IMR-90 (cell line): ENCODE data around the gene MIOX. TPM values are rescaled to one million over a fixed set of nuclear protein-coding genes. Genes with fewer than 3 reads are reported as not detected.

Experiments used
- ATAC-seq: fragments of 200-7000 bp; cut with Tn5 transposase; 2 replicates; pipeline ENCODE4 v1.9.1; 2020; ENCODE audit warnings: low read depth, mild to moderate bottlenecking, moderate library complexity
- BruUV-seq: library from RNA; stranded (reverse); fragments of 400-500 nt; replicated peaks from 2 replicates; lab custom pipeline; 2021; lab: Mats Ljungman, UMichigan
- CTCF ChIA-PET: fragments of 300-600 bp; formaldehyde crosslinking; extraction: SDS; loops from one replicate; lab custom pipeline; 2021; ENCODE audit warnings: antibody characterized with exemption; lab: Yijun Ruan, JAX
- POLR2A ChIA-PET: fragments of 300-600 bp; sonication (Branson Sonifier 250); formaldehyde crosslinking; loops from one replicate; lab custom pipeline; 2022; ENCODE audit warnings: antibody characterized with exemption; ENCODE audit not compliant: unreplicated experiment; lab: Charles Lee
- DNase-seq: peaks from one replicate; pipeline ENCODE4 v3.0.0; 2013
- H2AFZ ChIP-seq: replicated peaks from 2 replicates; pipeline ENCODE3; 2013; ENCODE audit warnings: low read length, mild to moderate bottlenecking; ENCODE audit not compliant: poor library complexity
- H2AK5ac ChIP-seq: 2 replicates; pipeline ENCODE4 v1.6.1; 2013; ENCODE audit warnings: low read depth, low read length, inconsistent platforms
- H2AK9ac ChIP-seq: replicated peaks from 2 replicates; pipeline ENCODE3; 2013; ENCODE audit warnings: mild to moderate bottlenecking, low read depth, low read length, moderate library complexity; ENCODE audit not compliant: poor library complexity
- H2BK120ac ChIP-seq: 2 replicates; pipeline ENCODE4 v1.6.1; 2013; ENCODE audit warnings: low read depth, low read length, inconsistent platforms
- H2BK15ac ChIP-seq: 3 replicates; pipeline ENCODE4 v1.6.1; 2013; ENCODE audit warnings: low read depth, low read length, inconsistent platforms
- H2BK20ac ChIP-seq: 2 replicates; pipeline ENCODE4 v1.6.1; 2013; ENCODE audit warnings: low read depth, mild to moderate bottlenecking, inconsistent platforms, low read length, moderate library complexity
- H2BK5ac ChIP-seq: 2 replicates; pipeline ENCODE4 v1.6.1; 2013; ENCODE audit warnings: mild to moderate bottlenecking, low read depth, low read length, inconsistent platforms; ENCODE audit not compliant: poor library complexity, severe bottlenecking
- H3K14ac ChIP-seq: replicated peaks from 2 replicates; pipeline ENCODE4 v1.6.1; 2013; ENCODE audit warnings: low read depth, low read length, inconsistent platforms
- H3K18ac ChIP-seq: 2 replicates; pipeline ENCODE4 v1.6.1; 2013; ENCODE audit warnings: low read depth, low read length, control low read depth
- H3K23ac ChIP-seq: 2 replicates; pipeline ENCODE4 v1.6.1; 2013; ENCODE audit warnings: low read depth, low read length, inconsistent platforms
- H3K27ac ChIP-seq: 2 replicates; pipeline ENCODE4 v1.5.1; 2013; ENCODE audit warnings: mild to moderate bottlenecking, control low read depth, low read length; ENCODE audit not compliant: insufficient read depth
- H3K27me3 ChIP-seq: 2 replicates; pipeline ENCODE4 v1.6.1; 2013; ENCODE audit warnings: low read length; ENCODE audit not compliant: control insufficient read depth, insufficient read depth
- H3K36me3 ChIP-seq: 2 replicates; pipeline ENCODE4 v1.6.1; 2013; ENCODE audit warnings: low read length, mixed read lengths; ENCODE audit not compliant: control insufficient read depth, insufficient read depth
- H3K4ac ChIP-seq: 2 replicates; pipeline ENCODE4 v1.6.1; 2013; ENCODE audit warnings: low read depth, low read length, inconsistent platforms
- H3K4me1 ChIP-seq: 2 replicates; pipeline ENCODE4 v1.6.1; 2013; ENCODE audit warnings: low read length, mixed read lengths; ENCODE audit not compliant: control insufficient read depth, insufficient read depth
- H3K4me2 ChIP-seq: 2 replicates; pipeline ENCODE4 v1.6.1; 2013; ENCODE audit warnings: low read depth, mild to moderate bottlenecking, control low read depth, low read length, moderate library complexity
- H3K4me3 ChIP-seq: 2 replicates; pipeline ENCODE4 v1.5.1; 2013; ENCODE audit warnings: low read depth, mild to moderate bottlenecking, control low read depth, low read length, moderate library complexity; ENCODE audit not compliant: insufficient read depth
- H3K56ac ChIP-seq: 2 replicates; pipeline ENCODE4 v1.6.1; 2013; ENCODE audit warnings: low read length, inconsistent platforms; ENCODE audit not compliant: insufficient read depth; ENCODE audit errors: extremely low read depth
- H3K79me1 ChIP-seq, 2 experiments: 2 replicates each; pipeline ENCODE4 v1.6.1; 2013; ENCODE audit warnings: low read length in 2 of 2, inconsistent platforms in 1 of 2, low read depth in 1 of 2
- H3K9ac ChIP-seq: 2 replicates; pipeline ENCODE4 v1.6.1; 2013; ENCODE audit warnings: low read depth, low read length, control low read depth
- H3K9me1 ChIP-seq: 2 replicates; pipeline ENCODE4 v1.6.1; 2013; ENCODE audit warnings: low read length, inconsistent platforms; ENCODE audit not compliant: insufficient read depth
- H3K9me3 ChIP-seq: 2 replicates; pipeline ENCODE4 v1.6.1; 2013; ENCODE audit warnings: low read length; ENCODE audit not compliant: control insufficient read depth, insufficient read depth
- H4K20me1 ChIP-seq: 2 replicates; pipeline ENCODE4 v1.6.1; 2013; ENCODE audit warnings: low read length, inconsistent platforms; ENCODE audit not compliant: insufficient read depth
- H4K5ac ChIP-seq: 2 replicates; pipeline ENCODE4 v1.6.1; 2013; ENCODE audit warnings: mild to moderate bottlenecking, low read depth, low read length, control low read depth
- H4K8ac ChIP-seq, 2 experiments: 2 replicates each; pipeline ENCODE4 v1.6.1; 2013; ENCODE audit warnings: low read depth in 2 of 2, low read length in 2 of 2, control low read depth in 1 of 2, inconsistent platforms in 1 of 2
- H4K91ac ChIP-seq: 2 replicates; pipeline ENCODE4 v1.6.1; 2013; ENCODE audit warnings: low read depth, low read length, inconsistent platforms; ENCODE audit not compliant: insufficient read depth
- BHLHE40 ChIP-seq: fragments of 150-350 bp; IDR thresholded peaks from 2 replicates; pipeline ENCODE4 v1.6.1; 2016; ENCODE audit warnings: mild to moderate bottlenecking, low read depth, low read length
- MAZ ChIP-seq: IDR thresholded peaks from 2 replicates; pipeline ENCODE4 v1.6.1; 2012; ENCODE audit warnings: low read depth, mild to moderate bottlenecking, low read length, improper control_type of control experiment, moderate library complexity, borderline replicate concordance
- WGBS, 2 experiments: methylation state at CpG; one replicate each; pipeline versions ENCODE4 v1.1.5 to v1.1.7; 2013; ENCODE audit warnings: missing lambda C conversion rate in 2 of 2; ENCODE audit not compliant: insufficient read length in 1 of 2; ENCODE audit errors: extremely low coverage in 2 of 2; 5-methylcytosine and 5-hydroxymethylcytosine counted together
- dilution Hi-C: fragments of 300-500 bp; cut with HindIII; formaldehyde crosslinking; loops from one replicate; pipeline ENCODE4 v1.14.3; 2018; ENCODE audit warnings: low sequenced_read_pairs; ENCODE audit not compliant: unreplicated experiment
- in situ Hi-C: fragments of 300-500 bp; cut with MboI; formaldehyde crosslinking; loops from 3 replicates; pipeline ENCODE4 v1.14.3; 2019; ENCODE audit warnings: low sequenced_read_pairs, inconsistent platforms, mixed read lengths
- intact Hi-C: fragments of 100-400 bp; cut with micrococcal nuclease; formaldehyde crosslinking; loops from 2 replicates; pipeline ENCODE4 v1.10.0; 2022
- polyA plus RNA-seq, 3 experiments: library from polyadenylated mRNA; depleted of rRNA; stranded (reverse); fragments of >200 nt; gene quantifications; 2 replicates each; pipeline ENCODE4 v1.2.3, GENCODE V29; 2012; ENCODE audit warnings: low replicate concordance in 1 of 3
- total RNA-seq: library from RNA; depleted of rRNA; stranded (reverse); fragments of >200 nt; gene quantifications from 2 replicates; pipeline ENCODE4 v1.2.3, GENCODE V29; 2012

MIOX gene
- total and polyA plus RNA-seq, 2 of the 4 experiments (the other 2 are of a cell fraction): not detected

GRCh38 chr22:50468626-50469025 is 18.0 kb upstream of the MIOX start:
- Histone ChIP-seq H2AK9ac (no peak overlapping the region), H2BK20ac (no peak overlapping the region), H4K91ac (no peak overlapping the region), H3K14ac (no peak overlapping the region), H3K27me3 (no peaks in the 10 kb centered on the region), H3K4me3 (no peak overlapping the region), H3K36me3 (peaks cover 44% of the 10 kb centered on the region), H2BK120ac (no peak overlapping the region), H3K4me2 (no peak overlapping the region), H2BK5ac (no peak overlapping the region), H4K8ac (no peak overlapping the region), H3K23ac (no peak overlapping the region), H4K5ac (no peak overlapping the region), H3K4me1 (peaks cover 21% of the 10 kb centered on the region), H3K4ac (no peak overlapping the region), H3K18ac (no peak overlapping the region), H3K9me1 (peaks cover 20% of the 10 kb centered on the region), H3K27ac (no peak overlapping the region), H2BK15ac (no peak overlapping the region), H3K79me1 (peaks cover 24 to 70% of the 10 kb centered on the region in 2 experiments; a peak in 3 of 4 replicates), H3K9ac (no peak overlapping the region), H3K56ac (no peak overlapping the region), H2AFZ (no peak overlapping the region), H3K9me3 (no peaks in the 10 kb centered on the region), H4K20me1 (peaks cover 60% of the 10 kb centered on the region), H2AK5ac (no peak overlapping the region)
- DNase-seq (no peak), ATAC-seq (no peak)
- POLR2A ChIA-PET: interaction anchor here (0.5 kb wide), 1 partner anchor 11 kb away, joined by 15 read pairs; no protein-coding TSS in a partner anchor
- CTCF ChIA-PET: no interaction called here
- dilution Hi-C loops (no loop called here), intact Hi-C loops (no loop called here), in situ Hi-C loops (no loop called here)
- no TSS peak for BruUV-seq
- TF ChIP-seq BHLHE40 (no peak), MAZ (no peak)
- 55% methylated on average over 2 of the region's 8 CpGs; no CpG with 5 or more reads in 1 of the 2 experiments for whole genome bisulfite sequencing, 2 experiments
